CD14-positive monocyte (primary cell): ENCODE data around the gene THOC5. TPM values are rescaled to one million over a fixed set of nuclear protein-coding genes. Genes with fewer than 3 reads are reported as not detected.
A peak's percentile ranks its signal among the peaks of the same experiment; 100 is the strongest.

Experiments
- DNase-seq, 3 donors: peaks; one replicate each; pipeline ENCODE4 v3.0.0-alpha.2; 2011 to 2022
- H2AFZ ChIP-seq: 2 replicates; pipeline ENCODE4 v1.6.0; 2012; ENCODE audit warnings: mild to moderate bottlenecking, low read depth, low read length, inconsistent platforms; ENCODE audit not compliant: insufficient read depth, poor library complexity, severe bottlenecking
- H3K27ac ChIP-seq, 2 donors: 1 replicate in 1 of 2; 2 replicates in 1 of 2; pipeline ENCODE4 v1.5.1; 2012 to 2013; ENCODE audit warnings: low read length in 2 of 2, control low read depth in 1 of 2, inconsistent platforms in 1 of 2, low read depth in 1 of 2, mild to moderate bottlenecking in 1 of 2
- H3K27me3 ChIP-seq, 2 donors: one replicate each; pipeline versions ENCODE4 v1.6.0 to v1.6.1; 2011 to 2013; ENCODE audit warnings: low read length in 2 of 2; ENCODE audit not compliant: control insufficient read depth in 2 of 2, insufficient read depth in 2 of 2
- H3K36me3 ChIP-seq, 2 donors: replicated peaks in 1 of 2; 1 replicate in 1 of 2; 2 replicates in 1 of 2; pipeline versions ENCODE4 v1.5.1 to v1.6.1; 2012 to 2013; ENCODE audit warnings: low read length in 2 of 2, control low read depth in 1 of 2, inconsistent platforms in 1 of 2, mild to moderate bottlenecking in 1 of 2; ENCODE audit not compliant: insufficient read depth in 2 of 2, control insufficient read depth in 1 of 2
- H3K4me1 ChIP-seq, 2 donors: 1 replicate in 1 of 2; 2 replicates in 1 of 2; pipeline versions ENCODE4 v1.5.1 to v1.6.1; 2012 to 2013; ENCODE audit warnings: low read length in 2 of 2, control low read depth in 1 of 2, inconsistent platforms in 1 of 2, mild to moderate bottlenecking in 1 of 2, moderate library complexity in 1 of 2; ENCODE audit not compliant: insufficient read depth in 2 of 2, control insufficient read depth in 1 of 2
- H3K4me2 ChIP-seq: replicated peaks from 2 replicates; pipeline ENCODE3; 2012; ENCODE audit warnings: low read length, moderate library complexity, mild to moderate bottlenecking; ENCODE audit not compliant: poor library complexity, severe bottlenecking; ENCODE audit errors: extremely low read depth
- H3K4me3 ChIP-seq, 3 experiments: fragments of 200-600 bp in 1 of 3; sonication (generic) in 1 of 3; replicated peaks in 1 of 3; 1 replicate in 2 of 3; 2 replicates in 1 of 3; pipeline ENCODE4 v1.5.1; 2011 to 2013; ENCODE audit warnings: low read length in 3 of 3, mild to moderate bottlenecking in 3 of 3, control low read depth in 2 of 3, low read depth in 2 of 3, inconsistent platforms in 1 of 3, moderate library complexity in 1 of 3
- H3K79me2 ChIP-seq: 2 replicates; pipeline ENCODE4 v1.6.0; 2012; ENCODE audit warnings: mild to moderate bottlenecking, control low read depth, inconsistent platforms, low read length, moderate library complexity; ENCODE audit not compliant: insufficient read depth
- H3K9ac ChIP-seq: 2 replicates; pipeline ENCODE4 v1.6.0; 2017; ENCODE audit warnings: low read length, mild to moderate bottlenecking; ENCODE audit not compliant: insufficient read depth, poor library complexity, severe bottlenecking
- H3K9me3 ChIP-seq, 2 donors: replicated peaks in 1 of 2; 1 replicate in 1 of 2; 2 replicates in 1 of 2; pipeline versions ENCODE4 v1.5.1 to v1.6.1; 2012 to 2013; ENCODE audit warnings: low read length in 2 of 2, control low read depth in 1 of 2; ENCODE audit not compliant: control insufficient read depth in 1 of 2, insufficient read depth in 1 of 2
- H4K20me1 ChIP-seq: 2 replicates; pipeline ENCODE4 v1.6.0; 2012; ENCODE audit warnings: mild to moderate bottlenecking, low read length, control low read depth, moderate library complexity; ENCODE audit not compliant: insufficient read depth
- H3K27ac Mint-ChIP-seq, 7 donors: one replicate each; pipeline ENCODE4 v1.8.0; 2020; ENCODE audit warnings: mild to moderate bottlenecking in 7 of 7, mixed read lengths in 7 of 7, moderate library complexity in 6 of 7, inconsistent platforms in 2 of 7
- H3K27me3 Mint-ChIP-seq, 3 donors: one replicate each; pipeline ENCODE4 v1.8.0; 2021 to 2022; ENCODE audit warnings: low read depth in 3 of 3, mild to moderate bottlenecking in 3 of 3, mixed read lengths in 3 of 3, moderate library complexity in 3 of 3, inconsistent platforms in 1 of 3
- H3K36me3 Mint-ChIP-seq, 2 donors: one replicate each; pipeline ENCODE4 v1.8.0; 2020; ENCODE audit warnings: mixed read lengths in 2 of 2, inconsistent platforms in 1 of 2, mild to moderate bottlenecking in 1 of 2
- H3K4me1 Mint-ChIP-seq: one replicate; pipeline ENCODE4 v1.8.0; 2020; ENCODE audit warnings: mild to moderate bottlenecking, mixed read lengths
- H3K4me3 Mint-ChIP-seq, 2 donors: one replicate each; pipeline ENCODE4 v1.8.0; 2020; ENCODE audit warnings: mild to moderate bottlenecking in 2 of 2, mixed read lengths in 2 of 2, moderate library complexity in 1 of 2
- H3K9me3 Mint-ChIP-seq, 7 donors: one replicate each; pipeline ENCODE4 v1.8.0; 2020 to 2022; ENCODE audit warnings: mixed read lengths in 7 of 7, mild to moderate bottlenecking in 6 of 7, moderate library complexity in 6 of 7, inconsistent platforms in 2 of 7
- CTCF ChIP-seq: fragments of 200-600 bp; IDR thresholded peaks from one replicate; pipeline ENCODE4 v1.8.0; 2022; ENCODE audit warnings: antibody characterized with exemption, mild to moderate bottlenecking
- WGBS: methylation state at CpG from one replicate; pipeline ENCODE4 v1.1.5; 2013; ENCODE audit warnings: missing lambda C conversion rate; ENCODE audit not compliant: insufficient coverage; 5-methylcytosine and 5-hydroxymethylcytosine counted together
- intact Hi-C, 2 donors: fragments of 100-400 bp; cut with micrococcal nuclease; formaldehyde crosslinking; loops; one replicate each; pipeline versions ENCODE4 v1.15.0 to v1.15.1; 2023
- polyA plus RNA-seq, 3 donors: library from polyadenylated mRNA; depleted of rRNA in 1 of 3; unstranded in 2 of 3; stranded (reverse) in 1 of 3; fragments of 300-500 nt in 2 of 3; fragments of >200 nt in 1 of 3; fragmentation: Illumina TruSeq in 2 of 3; gene quantifications; 1 replicate in 2 of 3; 2 replicates in 1 of 3; pipeline ENCODE4 v1.2.3, GENCODE V29; 2012 to 2021

The THOC5 gene
- polyA plus RNA-seq, 3 donors, result 19.6 to 29.9 (median 28.2) TPM

- H3K36me3 ChIP-seq, result peaks cover 67 to 79% of the 10 kb centered on the region in 2 donors
- H4K20me1 ChIP-seq, result no peaks in the 10 kb centered on the region
- Mint-ChIP-seq H3K4me1 (peaks cover 2% of the 10 kb centered on the region), H3K27ac (peak overlapping the region in 3 of 7 donors; percentile 27 to 81 (median 58)), H3K9me3 (no peaks in the 10 kb centered on the region), H3K36me3 (peaks cover 71 to 88% of the 10 kb centered on the region in 2 donors), H3K4me3 (no peak overlapping the region), H3K27me3 (no peaks in the 10 kb centered on the region)
- WGBS, result no CpG with 5 or more reads among the region's 1 CpG
- H3K4me2 ChIP-seq, result no peak overlapping the region
- H3K4me3 ChIP-seq, result no peak overlapping the region
- no peaks in the 10 kb centered on the region for H3K4me1 ChIP-seq
- H3K27ac ChIP-seq, result peak overlapping the region in 1 of 2 donors; percentile 45
- H3K27me3 ChIP-seq, result no peaks in the 10 kb centered on the region
- H3K79me2 ChIP-seq, result no peaks in the 10 kb centered on the region
- H3K9ac ChIP-seq, result no peak overlapping the region
- intact Hi-C loops, result no loop called here
- no peak overlapping the region for H2AFZ ChIP-seq
- no peaks in the 10 kb centered on the region for H3K9me3 ChIP-seq
- TF ChIP-seq CTCF, result no peak
- DNase-seq, result no peak
These were observed 43.7 kb downstream of the THOC5 start for GRCh38 chr22:29509815-29510214.

GRCh38 chr22:29509298-29509697 is 44.3 kb downstream of the THOC5 start:
- peaks cover 71 to 87% of the 10 kb centered on the region in 2 donors for H3K36me3 Mint-ChIP-seq
- H3K4me3 Mint-ChIP-seq, result no peak overlapping the region
- Histone ChIP-seq H4K20me1 (no peaks in the 10 kb centered on the region), H3K36me3 (peaks cover 67 to 77% of the 10 kb centered on the region in 2 donors), H3K79me2 (no peaks in the 10 kb centered on the region), H2AFZ (no peak overlapping the region), H3K27ac (no peak overlapping the region), H3K4me3 (no peak overlapping the region), H3K27me3 (no peaks in the 10 kb centered on the region), H3K9me3 (no peaks in the 10 kb centered on the region), H3K4me2 (no peak overlapping the region), H3K4me1 (peaks cover 0 to under 1% of the 10 kb centered on the region in 2 donors), H3K9ac (no peak overlapping the region)
- peak overlapping the region in 1 of 7 donors; percentile 67 for H3K27ac Mint-ChIP-seq
- intact Hi-C loops, result no loop called here
- no peak for TF ChIP-seq CTCF
- H3K9me3 Mint-ChIP-seq, result no peaks in the 10 kb centered on the region
- H3K27me3 Mint-ChIP-seq, result no peaks in the 10 kb centered on the region
- H3K4me1 Mint-ChIP-seq, result peaks cover 5% of the 10 kb centered on the region
- no peak for DNase-seq
